Large intestine (tissue), 3 donors: ENCODE results near the gene ZBTB1. TPM values are rescaled to one million over a fixed set of nuclear protein-coding genes. Genes with fewer than 3 reads are reported as not detected.
"Not testable (repeated sequence)": the region's sequence is repeated elsewhere in the genome, so short reads cannot be mapped to it uniquely, and the experiment has no call there.

ENCODE experiments used
- DNase-seq, 2 donors: peaks; one replicate each; pipeline versions ENCODE4 v3.0.0 to v3.0.0-alpha.2; 2013
- H3K27ac ChIP-seq: one replicate; pipeline ENCODE4 v1.5.1; 2013; ENCODE audit warnings: low read length
- H3K27me3 ChIP-seq: 2 replicates; pipeline ENCODE4 v1.6.1; 2013; ENCODE audit warnings: low read length; ENCODE audit not compliant: control insufficient read depth, insufficient read depth
- H3K36me3 ChIP-seq: 2 replicates; pipeline ENCODE4 v1.6.1; 2013; ENCODE audit warnings: low read length; ENCODE audit not compliant: control insufficient read depth, insufficient read depth
- H3K4me1 ChIP-seq: one replicate; pipeline ENCODE4 v1.6.1; 2013; ENCODE audit warnings: low read length; ENCODE audit not compliant: control insufficient read depth, insufficient read depth
- H3K4me3 ChIP-seq: one replicate; pipeline ENCODE4 v1.5.1; 2013; ENCODE audit warnings: low read length
- H3K9me3 ChIP-seq: one replicate; pipeline ENCODE4 v1.6.1; 2013; ENCODE audit warnings: mild to moderate bottlenecking, low read depth, low read length, moderate library complexity; ENCODE audit not compliant: control insufficient read depth
- WGBS: methylation state at CpG from one replicate; pipeline ENCODE4 v1.1.5; 2013; ENCODE audit warnings: low lambda C conversion rate; ENCODE audit not compliant: insufficient coverage; 5-methylcytosine and 5-hydroxymethylcytosine counted together
- polyA plus RNA-seq: library from polyadenylated mRNA; unstranded; fragments of 120-200 nt; gene quantifications from one replicate; pipeline ENCODE4 v1.2.1, GENCODE V29; 2013

The ZBTB1 gene
- polyA plus RNA-seq, 1 donor: 43.4 TPM

DNA sequence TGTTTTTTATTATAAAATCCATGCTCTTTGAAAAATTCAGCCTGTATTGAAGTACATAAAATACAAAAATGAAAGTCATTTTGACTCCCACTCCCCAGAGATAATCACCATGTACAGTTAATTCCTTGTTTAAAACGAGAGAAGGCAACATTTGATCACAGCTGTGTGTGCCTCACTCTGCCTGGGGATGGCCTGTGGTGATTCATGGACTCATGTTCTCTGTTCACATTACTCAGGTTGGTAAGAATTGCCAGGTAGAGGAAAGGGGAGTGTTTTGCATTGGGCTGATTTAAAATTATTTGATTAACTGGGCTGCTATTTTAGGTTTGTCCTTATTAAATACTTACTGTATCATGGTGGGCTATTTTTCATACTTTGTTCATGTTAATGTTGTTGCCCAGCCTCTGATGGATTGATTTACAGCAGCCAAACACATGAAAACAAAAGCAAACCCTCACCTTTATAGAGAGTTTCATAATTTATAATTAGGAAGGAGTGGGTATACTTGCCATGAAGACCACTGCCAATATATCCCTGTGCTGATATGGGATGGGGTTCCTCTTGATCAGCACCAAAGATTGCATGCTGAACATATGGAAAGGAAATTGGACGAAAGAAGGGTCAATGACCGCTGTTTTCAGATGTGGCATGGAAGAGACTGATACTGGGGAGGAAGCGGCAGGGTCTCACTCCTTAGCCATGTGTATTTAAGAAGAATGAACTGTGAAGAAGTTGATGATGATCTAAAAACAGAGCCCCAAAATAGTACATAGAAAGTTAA, 3.0 kb downstream of the ZBTB1 start:
- Histone ChIP-seq H3K9me3 (peaks cover 3% of the 10 kb centered on the region), H3K36me3 (no peaks in the 10 kb centered on the region), H3K27ac (no peak overlapping the region), H3K4me3 (no peak overlapping the region), H3K4me1 (peaks cover 12% of the 10 kb centered on the region), H3K27me3 (no peaks in the 10 kb centered on the region)
- WGBS: no CpG with 5 or more reads among the region's 4 CpGs
- no peak for DNase-seq

- H3K4me3 ChIP-seq: no peak overlapping the region
- H3K27me3 ChIP-seq: no peaks in the 10 kb centered on the region
- H3K9me3 ChIP-seq: peaks cover under 1% of the 10 kb centered on the region
- H3K36me3 ChIP-seq: no peaks in the 10 kb centered on the region
- H3K4me1 ChIP-seq: peaks cover 10% of the 10 kb centered on the region
- H3K27ac ChIP-seq: no peak overlapping the region
- no peak for DNase-seq
- WGBS: no CpG with 5 or more reads among the region's 1 CpG
Measured at GRCh38 chr14:64508215-64508776, 3.7 kb downstream of the ZBTB1 start.

GRCh38 chr14:64509036-64509435, 4.5 kb downstream of the ZBTB1 start:
- H3K27me3 ChIP-seq: no peaks in the 10 kb centered on the region
- peaks cover 10% of the 10 kb centered on the region for H3K4me1 ChIP-seq
- H3K27ac ChIP-seq: no peak overlapping the region
- WGBS: no CpG with 5 or more reads among the region's 8 CpGs
- H3K4me3 ChIP-seq: no peak overlapping the region
- H3K36me3 ChIP-seq: no peaks in the 10 kb centered on the region
- no peaks in the 10 kb centered on the region for H3K9me3 ChIP-seq
- DNase-seq: no peak

- Histone ChIP-seq H3K9me3 (no peaks in the 10 kb centered on the region), H3K4me3 (no peak overlapping the region), H3K27ac (no peak overlapping the region), H3K27me3 (no peaks in the 10 kb centered on the region), H3K36me3 (no peaks in the 10 kb centered on the region), H3K4me1 (peaks cover 6% of the 10 kb centered on the region)
- peak; percentile 36 to 65 for DNase-seq
- WGBS: no CpG with 5 or more reads among the region's 4 CpGs
Measured at GRCh38 chr14:64510825-64511671, 6.5 kb downstream of the ZBTB1 start.

- Histone ChIP-seq H3K27me3 (no peaks in the 10 kb centered on the region), H3K27ac (no peak overlapping the region), H3K36me3 (no peaks in the 10 kb centered on the region), H3K4me3 (no peak overlapping the region), H3K9me3 (no peaks in the 10 kb centered on the region), H3K4me1 (no peaks in the 10 kb centered on the region)
- no peak for DNase-seq
- WGBS: 95% methylated on average over 2 of the region's 2 CpGs
Measured at GRCh38 chr14:64513271-64513670, 8.7 kb downstream of the ZBTB1 start.

DNA sequence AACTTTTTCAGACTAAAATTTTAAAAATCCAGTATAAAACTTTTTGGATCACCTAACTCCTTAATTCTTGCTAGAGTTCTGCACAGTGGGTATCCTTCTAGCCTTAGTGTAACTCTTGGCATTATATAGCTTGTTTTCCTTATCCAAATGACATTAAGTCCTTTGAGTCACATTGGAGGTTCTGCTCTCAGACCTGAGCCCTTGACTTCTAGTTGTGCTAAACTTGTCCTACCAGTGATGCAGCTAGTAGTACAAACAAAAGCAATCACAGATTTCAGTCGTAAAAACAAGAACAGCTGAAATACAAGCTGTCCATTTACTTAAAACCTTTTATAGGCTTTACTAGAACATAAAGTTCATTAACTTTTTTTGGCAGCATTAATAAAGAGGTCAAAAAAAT, 10.5 kb downstream of the ZBTB1 start:
- Histone ChIP-seq H3K36me3 (no peaks in the 10 kb centered on the region), H3K27me3 (no peaks in the 10 kb centered on the region), H3K9me3 (no peaks in the 10 kb centered on the region), H3K27ac (no peak overlapping the region), H3K4me3 (no peak overlapping the region), H3K4me1 (no peaks in the 10 kb centered on the region)
- DNase-seq: no peak
- no CpG with 5 or more reads among the region's 1 CpG for WGBS

DNA sequence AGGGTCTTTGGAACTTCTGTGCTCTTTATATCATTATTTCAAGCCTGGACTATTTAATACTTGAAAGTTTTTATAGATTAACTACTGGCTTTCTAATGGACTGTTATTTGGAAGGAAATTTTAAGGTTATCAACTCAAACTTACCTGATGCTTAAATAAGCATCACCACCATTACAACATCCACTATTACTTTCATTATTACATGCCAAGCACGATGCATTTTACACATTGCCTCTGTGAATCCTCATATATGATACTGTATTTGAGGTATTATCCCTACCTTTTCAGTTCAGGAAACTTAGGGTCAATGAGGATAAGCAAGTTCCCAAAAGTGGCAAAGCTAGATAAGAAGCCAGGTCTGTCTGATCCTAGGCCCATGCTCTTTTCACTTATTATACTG, 12.4 kb downstream of the ZBTB1 start:
- Histone ChIP-seq H3K9me3 (no peaks in the 10 kb centered on the region), H3K27me3 (no peaks in the 10 kb centered on the region), H3K4me3 (no peak overlapping the region), H3K27ac (no peak overlapping the region), H3K36me3 (peaks cover 6% of the 10 kb centered on the region), H3K4me1 (no peaks in the 10 kb centered on the region)
- DNase-seq: no peak
- WGBS: no CpG with 5 or more reads among the region's 1 CpG

GRCh38 chr14:64517667-64518066, 13.1 kb downstream of the ZBTB1 start:
- H3K9me3 ChIP-seq, DNase-seq, H3K4me3 ChIP-seq, H3K27ac ChIP-seq, H3K4me1 ChIP-seq, H3K27me3 ChIP-seq: not testable (repeated sequence)
- peaks cover 13% of the 10 kb centered on the region for H3K36me3 ChIP-seq
- WGBS: no CpG with 5 or more reads among the region's 6 CpGs

GRCh38 chr14:64518229-64518628, 13.7 kb downstream of the ZBTB1 start:
- no peaks in the 10 kb centered on the region for H3K27me3 ChIP-seq
- H3K4me3 ChIP-seq: no peak overlapping the region
- no peaks in the 10 kb centered on the region for H3K9me3 ChIP-seq
- H3K4me1 ChIP-seq: no peaks in the 10 kb centered on the region
- 76% methylated on average over 3 of the region's 4 CpGs for WGBS
- H3K27ac ChIP-seq: no peak overlapping the region
- no peak for DNase-seq
- H3K36me3 ChIP-seq: peaks cover 17% of the 10 kb centered on the region

DNA sequence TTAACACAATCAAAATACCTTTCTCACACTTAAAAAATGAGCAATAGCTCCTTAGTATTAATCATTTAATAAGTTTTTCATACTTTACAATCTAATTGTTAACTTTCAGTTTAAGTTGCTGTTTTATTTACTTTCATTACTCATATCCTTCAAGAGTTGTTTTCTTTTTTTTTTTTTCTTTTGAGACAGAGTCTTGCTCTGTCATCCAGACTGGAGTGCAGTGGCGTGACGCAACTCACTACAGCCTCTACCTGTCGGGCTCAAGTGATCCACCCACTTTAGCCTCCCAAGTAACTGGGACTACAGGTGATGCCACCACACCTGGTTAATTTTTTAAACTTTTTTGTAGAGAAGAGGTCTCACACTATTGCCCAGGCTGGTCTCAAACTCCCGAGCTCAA, 16.1 kb downstream of the ZBTB1 start:
- no peaks in the 10 kb centered on the region for H3K27me3 ChIP-seq
- no peak overlapping the region for H3K27ac ChIP-seq
- no peak for DNase-seq
- H3K4me3 ChIP-seq: no peak overlapping the region
- WGBS: 100% methylated on average over 2 of the region's 4 CpGs
- peaks cover 19% of the 10 kb centered on the region for H3K36me3 ChIP-seq
- no peaks in the 10 kb centered on the region for H3K4me1 ChIP-seq
- no peaks in the 10 kb centered on the region for H3K9me3 ChIP-seq
